GM21576 (cell line): ENCODE data around the gene SIGLEC12.
"Not testable (repeated sequence)": the region's sequence is repeated elsewhere in the genome, so short reads cannot be mapped to it uniquely, and the experiment has no call there.

Experiments
- ATAC-seq: cut with Tn5 transposase; IDR thresholded peaks from one replicate; pipeline ENCODE4 v1.9.1; 2021; ENCODE audit warnings: mild to moderate bottlenecking, moderate library complexity; ENCODE audit not compliant: unreplicated experiment

SIGLEC12 gene

GRCh38 chr19:51460164-51460992 is 41.2 kb downstream of the SIGLEC12 start:
- no peak for ATAC-seq

GRCh38 chr19:51458899-51459505 is 42.6 kb downstream of the SIGLEC12 start:
- no peak for ATAC-seq

- no peak for ATAC-seq
Observed at GRCh38 chr19:51458051-51458645, 43.5 kb downstream of the SIGLEC12 start, which contains the start of gene SIGLEC8. SIGLEC8 (minus strand) TSS chr19:51458454; CDS start chr19:51458387, 67 bp downstream.

- ATAC-seq, result no peak
Observed at GRCh38 chr19:51457351-51458013, 44.1 kb downstream of the SIGLEC12 start.

- no peak for ATAC-seq
Observed at GRCh38 chr19:51456541-51457290, 44.9 kb downstream of the SIGLEC12 start.

- no peak for ATAC-seq
Observed at GRCh38 chr19:51450730-51451307, 50.8 kb downstream of the SIGLEC12 start.

- no peak for ATAC-seq
Observed at GRCh38 chr19:51448411-51449016, 53.1 kb downstream of the SIGLEC12 start.

- no peak for ATAC-seq
Observed at GRCh38 chr19:51448011-51448410, 53.6 kb downstream of the SIGLEC12 start.

GRCh38 chr19:51447510-51447909 is 54.1 kb downstream of the SIGLEC12 start:
- not testable (repeated sequence) for ATAC-seq

- ATAC-seq, result peak; percentile 90
Observed at GRCh38 chr19:51441410-51442390, 59.9 kb downstream of the SIGLEC12 start.
